ENCODE results near the gene FAM9C.

DNA sequence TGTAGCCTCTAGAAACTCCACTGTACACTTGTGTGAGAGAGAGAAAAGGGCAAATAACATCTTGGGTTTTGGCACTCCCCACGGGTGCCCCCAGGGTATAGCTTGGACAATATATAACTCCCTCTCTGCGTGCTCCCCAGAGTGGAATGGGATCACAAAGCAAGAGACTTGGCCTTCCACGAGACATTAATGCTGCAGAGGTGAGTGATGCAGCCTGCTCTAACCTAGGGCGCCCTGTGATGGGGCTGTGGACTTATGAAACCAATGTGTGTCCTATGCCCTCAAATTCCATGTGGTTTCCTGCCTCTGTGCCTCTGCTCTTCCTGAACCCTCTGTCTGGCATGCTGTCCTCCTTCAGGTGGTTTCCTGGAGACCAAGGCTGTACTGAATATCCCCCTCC, 22.0 kb upstream of the FAM9C start:
- TF ChIP-seq, protein P1, sequence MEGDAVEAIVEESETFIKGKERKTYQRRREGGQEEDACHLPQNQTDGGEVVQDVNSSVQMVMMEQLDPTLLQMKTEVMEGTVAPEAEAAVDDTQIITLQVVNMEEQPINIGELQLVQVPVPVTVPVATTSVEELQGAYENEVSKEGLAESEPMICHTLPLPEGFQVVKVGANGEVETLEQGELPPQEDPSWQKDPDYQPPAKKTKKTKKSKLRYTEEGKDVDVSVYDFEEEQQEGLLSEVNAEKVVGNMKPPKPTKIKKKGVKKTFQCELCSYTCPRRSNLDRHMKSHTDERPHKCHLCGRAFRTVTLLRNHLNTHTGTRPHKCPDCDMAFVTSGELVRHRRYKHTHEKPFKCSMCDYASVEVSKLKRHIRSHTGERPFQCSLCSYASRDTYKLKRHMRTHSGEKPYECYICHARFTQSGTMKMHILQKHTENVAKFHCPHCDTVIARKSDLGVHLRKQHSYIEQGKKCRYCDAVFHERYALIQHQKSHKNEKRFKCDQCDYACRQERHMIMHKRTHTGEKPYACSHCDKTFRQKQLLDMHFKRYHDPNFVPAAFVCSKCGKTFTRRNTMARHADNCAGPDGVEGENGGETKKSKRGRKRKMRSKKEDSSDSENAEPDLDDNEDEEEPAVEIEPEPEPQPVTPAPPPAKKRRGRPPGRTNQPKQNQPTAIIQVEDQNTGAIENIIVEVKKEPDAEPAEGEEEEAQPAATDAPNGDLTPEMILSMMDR (IDR thresholded peaks at IDR 0.05; ENCODE audit: low read depth, low read length), result no peak
- TF ChIP-seq EZH2phosphoT487 (IDR thresholded peaks at IDR 0.05; ENCODE audit: low read depth), result no peak

All from OCI-LY3 (cell line).